Activated CD4-positive, CD25-positive, alpha-beta regulatory T cell treated with anti-CD3 and anti-CD28 coated beads, Interleukin-2, amount 50 U/mL, for 16 hours (primary cell): ENCODE results near the gene TRIM8.
"Not testable (repeated sequence)": the region's sequence is repeated elsewhere in the genome, so short reads cannot be mapped to it uniquely, and the experiment has no call there.

Experiments
- DNase-seq: peaks from one replicate; pipeline ENCODE4 v3.0.0-alpha.2; 2020; ENCODE audit warnings: low read depth, low spot score

Gene TRIM8

DNA sequence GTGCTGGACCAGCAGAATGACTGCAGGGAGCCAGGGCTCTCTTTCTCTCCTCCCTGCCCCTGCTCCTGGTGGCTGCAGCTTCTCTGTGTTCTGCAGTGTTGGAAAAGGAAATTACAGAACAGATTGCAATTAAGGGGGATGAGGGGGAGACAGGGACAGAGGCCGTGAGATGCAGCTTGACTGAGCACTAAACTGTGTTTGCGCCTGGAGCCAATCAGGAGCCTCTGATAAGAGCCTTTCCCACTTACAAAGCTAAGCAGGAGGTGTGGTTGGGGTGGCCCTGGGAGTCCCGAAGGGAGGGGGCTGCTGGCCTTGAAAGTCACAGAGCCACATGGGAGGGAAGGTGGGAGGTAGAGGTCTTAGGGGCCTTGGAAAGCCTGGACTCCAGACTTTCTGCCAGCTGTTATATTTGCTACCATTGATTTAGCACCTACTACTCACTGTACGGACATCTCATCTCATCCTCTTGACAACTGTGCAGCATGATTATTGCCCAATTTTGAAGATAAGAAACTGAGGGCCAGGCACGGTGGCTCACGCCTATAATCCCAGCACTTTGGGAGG, 26.7 kb downstream of the TRIM8 start:
- DNase-seq: no peak

DNA sequence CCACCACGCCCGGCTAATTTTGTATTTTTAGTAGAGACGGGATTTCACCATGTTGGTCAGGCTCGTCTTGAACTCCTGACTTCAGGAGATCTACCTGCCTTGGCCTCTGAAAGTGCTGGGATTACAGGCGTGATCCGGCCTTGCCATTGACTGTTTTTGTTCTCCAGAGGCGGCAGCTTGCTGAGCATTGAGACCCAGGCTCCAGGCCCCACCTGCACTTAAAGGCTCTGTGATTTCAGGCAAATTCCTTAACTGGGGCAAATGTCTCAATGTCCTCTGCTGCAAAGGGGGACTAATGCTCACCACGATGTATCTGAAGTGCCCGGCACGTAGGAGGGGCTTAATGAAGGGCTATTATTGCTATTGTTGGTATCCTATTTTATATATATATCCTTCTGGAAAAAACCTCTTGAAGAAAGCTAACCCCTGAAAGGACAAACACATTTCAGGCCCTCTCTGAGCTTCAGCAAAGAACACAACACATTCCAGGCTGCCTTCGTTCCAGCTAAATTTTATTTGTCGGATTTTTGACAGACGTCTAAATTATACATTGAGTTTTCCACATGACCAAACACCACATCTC, 29.0 kb downstream of the TRIM8 start:
- DNase-seq: no peak

DNA sequence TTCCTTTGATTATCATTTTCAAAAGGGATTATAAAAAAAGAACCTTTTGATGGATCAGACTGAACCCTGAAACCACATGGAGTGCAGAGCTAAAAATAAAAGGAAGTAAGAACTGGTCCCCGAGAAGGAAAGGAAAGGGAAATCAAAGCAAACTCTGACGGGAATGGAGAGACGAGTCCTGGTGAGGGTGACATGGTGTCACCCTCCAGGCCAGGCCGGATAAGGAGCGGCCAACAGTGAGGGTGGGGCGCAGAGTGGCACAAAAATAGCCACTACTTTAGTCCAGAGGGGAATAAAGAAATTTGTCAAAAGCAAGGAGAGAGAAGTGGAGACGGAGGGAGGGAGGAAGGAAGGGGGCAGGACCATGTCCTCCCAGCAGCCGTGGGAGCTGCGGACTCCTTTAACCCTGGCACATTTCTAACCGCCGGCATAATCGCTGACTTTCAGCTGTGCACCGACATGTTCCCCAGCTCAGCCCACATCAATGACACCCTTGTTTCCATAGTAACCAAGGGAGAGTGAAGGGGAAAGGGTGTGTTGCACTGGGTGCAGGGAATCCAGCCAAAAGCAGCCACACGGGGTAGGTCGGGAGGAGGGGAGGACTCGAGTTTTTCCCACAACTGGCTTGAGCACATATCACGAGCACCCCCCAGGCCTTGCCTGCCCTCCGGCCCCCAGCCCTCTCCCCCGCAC, 29.7 kb downstream of the TRIM8 start:
- DNase-seq: peak; percentile 36

GRCh38 chr10:102674566-102674965, 30.3 kb downstream of the TRIM8 start:
- DNase-seq: no peak

GRCh38 chr10:102675011-102675665, 30.9 kb downstream of the TRIM8 start:
- DNase-seq: no peak

GRCh38 chr10:102675666-102676533, 31.6 kb downstream of the TRIM8 start:
- DNase-seq: no peak

GRCh38 chr10:102676534-102677315, 32.4 kb downstream of the TRIM8 start:
- DNase-seq: no peak

GRCh38 chr10:102677331-102678067, 33.2 kb downstream of the TRIM8 start:
- DNase-seq: no peak

DNA sequence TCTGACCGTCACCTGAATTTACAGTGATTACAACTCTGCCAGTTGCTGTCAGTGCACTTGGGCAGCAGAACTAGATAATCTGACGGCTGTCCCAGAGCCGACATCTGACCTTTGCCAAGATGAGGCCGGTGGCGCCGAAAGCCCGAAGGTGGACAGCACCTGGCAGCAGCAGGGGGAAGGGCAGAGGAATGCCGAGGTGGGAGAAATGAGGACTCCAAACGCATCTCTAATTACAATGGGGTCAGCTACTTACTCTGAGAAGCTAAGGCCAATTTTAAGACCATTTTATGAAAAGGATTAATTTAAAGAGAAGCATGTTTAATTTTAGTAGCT, 33.8 kb downstream of the TRIM8 start:
- no peak for DNase-seq

GRCh38 chr10:102678842-102679289, 34.6 kb downstream of the TRIM8 start:
- no peak for DNase-seq

DNA sequence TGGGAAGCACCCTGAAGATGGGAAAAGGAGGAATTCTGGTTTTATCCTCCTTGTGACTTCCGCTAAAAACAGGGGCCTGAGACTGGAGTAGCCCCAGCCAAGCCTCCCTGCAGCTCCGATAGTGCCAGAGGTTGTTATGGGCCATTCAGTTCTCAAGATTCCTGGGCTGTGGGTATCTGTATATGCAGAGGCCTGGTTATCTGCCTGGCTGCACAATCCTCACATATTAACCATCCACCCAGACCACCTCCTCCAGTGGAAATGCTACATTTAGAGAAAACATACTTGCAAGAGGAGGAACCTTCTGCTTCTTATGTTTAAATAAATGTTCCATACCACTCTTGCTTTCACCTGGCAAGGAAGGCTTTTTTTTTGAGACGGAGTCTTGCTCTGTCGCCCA, 35.3 kb downstream of the TRIM8 start:
- DNase-seq: no peak

- DNase-seq: no peak
Measured at GRCh38 chr10:102681696-102682095, 37.4 kb downstream of the TRIM8 start.

- DNase-seq: no peak
Measured at GRCh38 chr10:102682416-102682815, 38.1 kb downstream of the TRIM8 start.

DNA sequence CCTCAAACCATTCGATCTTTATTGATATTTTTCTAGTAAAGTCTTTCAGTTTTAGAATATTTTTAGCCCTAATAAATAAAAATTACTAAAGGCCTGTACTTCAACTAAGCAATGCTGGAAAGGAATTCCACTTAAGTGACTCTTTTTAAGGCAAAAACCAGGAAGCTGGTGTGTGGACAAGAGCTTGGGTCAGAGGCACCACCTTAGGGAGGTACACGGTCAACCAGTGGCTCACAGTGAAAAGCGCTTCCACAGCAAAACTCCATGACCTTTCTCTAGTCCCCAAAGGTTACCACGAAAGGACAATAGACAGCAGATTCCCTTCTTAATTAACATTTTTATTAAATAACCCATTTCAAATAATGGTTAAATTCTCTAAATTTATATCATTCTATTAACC, 38.7 kb downstream of the TRIM8 start:
- DNase-seq: no peak

DNA sequence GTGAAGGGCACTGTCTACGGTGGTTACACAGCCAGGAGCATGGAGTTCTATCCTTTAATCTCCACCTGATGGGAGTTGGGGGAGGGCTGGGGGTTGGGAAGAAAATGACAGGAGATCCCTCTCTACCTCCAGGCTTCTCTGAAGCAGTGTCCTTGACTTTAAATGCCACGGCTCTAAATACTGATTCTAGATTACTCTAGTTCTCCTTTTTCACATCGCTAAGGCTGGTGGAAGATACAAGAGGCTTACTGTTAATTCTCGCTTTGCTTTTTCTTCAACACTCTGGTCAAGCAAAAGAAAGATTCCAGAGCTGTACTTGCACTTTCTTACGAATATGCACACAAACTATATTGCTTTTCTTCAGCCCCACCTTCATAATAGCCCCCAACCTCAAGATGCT, 39.5 kb downstream of the TRIM8 start:
- no peak for DNase-seq

DNA sequence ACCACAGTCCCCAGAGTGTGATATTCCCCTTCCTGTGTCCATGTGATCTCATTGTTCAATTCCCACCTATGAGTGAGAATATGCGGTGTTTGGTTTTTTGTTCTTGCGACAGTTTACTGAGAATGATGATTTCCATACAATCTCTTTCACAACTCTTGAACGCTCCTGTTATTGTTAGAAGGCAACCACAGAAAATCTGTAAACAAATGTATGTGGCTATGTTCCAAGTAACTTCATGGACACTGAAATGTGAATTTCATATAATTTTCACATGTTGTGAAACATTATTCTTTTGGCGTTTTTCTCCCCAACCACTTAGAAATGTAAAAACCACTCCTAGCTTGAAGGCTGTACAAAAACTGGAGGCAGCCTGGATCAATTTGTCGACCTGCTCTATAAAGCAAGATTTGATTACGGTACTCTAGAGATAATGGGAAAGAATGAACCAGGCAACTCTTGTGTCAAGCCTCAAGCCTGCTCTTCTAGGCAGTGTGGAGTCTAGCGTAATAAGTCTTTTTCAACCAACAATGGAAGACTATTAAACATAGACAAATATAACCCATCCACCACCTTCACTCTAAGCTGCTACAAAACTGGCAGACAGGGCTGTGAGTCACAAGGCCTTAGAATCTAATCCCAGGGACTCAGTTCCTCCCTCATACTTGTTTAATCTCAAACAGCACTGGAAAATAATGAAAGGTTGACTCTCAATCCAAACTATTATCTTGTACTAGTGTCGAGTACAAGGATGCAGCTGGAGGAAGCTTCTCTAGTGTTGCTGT, 47.2 kb downstream of the TRIM8 start:
- no peak for DNase-seq

DNA sequence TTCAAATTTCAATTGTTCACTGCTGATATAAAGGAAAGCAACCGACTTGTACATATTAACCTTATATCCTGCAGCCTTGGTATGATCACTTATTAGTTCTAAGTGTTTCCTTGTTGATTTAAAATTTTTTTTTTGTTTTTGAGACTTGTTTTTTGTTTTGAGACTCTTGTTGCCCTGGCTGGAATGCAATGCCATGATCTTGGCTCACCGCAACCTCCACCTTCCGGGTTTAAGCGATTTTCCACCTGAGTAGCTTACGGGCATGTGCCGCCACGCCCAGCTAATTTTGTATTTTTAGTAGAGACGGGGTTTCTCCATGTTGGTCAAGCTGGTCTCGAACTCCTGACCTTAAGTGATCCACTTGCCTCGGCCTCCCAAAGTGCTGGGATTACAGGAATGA, 51.1 kb downstream of the TRIM8 start:
- DNase-seq: not testable (repeated sequence)

DNA sequence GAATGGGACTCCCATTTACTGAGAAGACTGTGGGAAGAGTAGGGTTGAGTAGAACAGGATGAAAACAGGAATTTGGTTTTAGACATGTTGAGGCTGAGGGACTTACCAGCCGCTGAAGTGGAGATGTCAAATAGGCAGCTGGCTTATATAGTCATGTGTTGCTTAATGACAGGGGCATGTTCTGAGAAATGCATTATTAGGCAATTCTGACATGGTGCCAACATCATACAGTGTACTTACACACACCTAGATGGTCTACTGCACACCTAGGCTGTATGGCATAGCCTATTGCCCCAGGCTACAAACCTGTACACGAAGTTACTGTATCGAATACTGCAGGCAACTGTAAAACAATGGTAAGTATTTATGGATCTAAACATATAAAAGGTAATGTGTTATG, 52.5 kb downstream of the TRIM8 start:
- DNase-seq: no peak

- DNase-seq: no peak
Measured at GRCh38 chr10:102698894-102699293, 54.6 kb downstream of the TRIM8 start.

GRCh38 chr10:102701272-102701671, 57.0 kb downstream of the TRIM8 start:
- no peak for DNase-seq
